SK-N-DZ (cell line): ENCODE measurements around the gene KLF5.
"Not testable (repeated sequence)": the region's sequence is repeated elsewhere in the genome, so short reads cannot be mapped to it uniquely, and the experiment has no call there.

Experiments used
- DNase-seq: peaks from one replicate; pipeline ENCODE4 v3.0.0-alpha.2; 2015; ENCODE audit warnings: low spot score

KLF5 gene

GRCh38 chr13:73082895-73083294 lies 24.1 kb downstream of the KLF5 start:
- DNase-seq = no peak

GRCh38 chr13:73088332-73088935 lies 29.6 kb downstream of the KLF5 start:
- no peak for DNase-seq

GRCh38 chr13:73089213-73089612 lies 30.4 kb downstream of the KLF5 start:
- DNase-seq = no peak

- no peak for DNase-seq
Observed at GRCh38 chr13:73090116-73090822, 31.5 kb downstream of the KLF5 start.

GRCh38 chr13:73090823-73091187 lies 32.0 kb downstream of the KLF5 start:
- DNase-seq = no peak

GRCh38 chr13:73092829-73093228 lies 34.0 kb downstream of the KLF5 start:
- DNase-seq = no peak

GRCh38 chr13:73096173-73096572 lies 37.4 kb downstream of the KLF5 start:
- DNase-seq = no peak

GRCh38 chr13:73096638-73097037 lies 37.8 kb downstream of the KLF5 start:
- DNase-seq = no peak

- DNase-seq = not testable (repeated sequence)
Observed at GRCh38 chr13:73100781-73101180, 42.0 kb downstream of the KLF5 start.

- DNase-seq = no peak
Observed at GRCh38 chr13:73101351-73102007, 42.7 kb downstream of the KLF5 start.

- no peak for DNase-seq
Observed at GRCh38 chr13:73103238-73103637, 44.4 kb downstream of the KLF5 start.

- DNase-seq = no peak
Observed at GRCh38 chr13:73106513-73107178, 47.8 kb downstream of the KLF5 start.

GRCh38 chr13:73107481-73107880 lies 48.7 kb downstream of the KLF5 start:
- no peak for DNase-seq

- no peak for DNase-seq
Observed at GRCh38 chr13:73107970-73108369, 49.2 kb downstream of the KLF5 start.

- no peak for DNase-seq
Observed at GRCh38 chr13:73109288-73109899, 50.6 kb downstream of the KLF5 start.

- no peak for DNase-seq
Observed at GRCh38 chr13:73109969-73110368, 51.2 kb downstream of the KLF5 start.

- no peak for DNase-seq
Observed at GRCh38 chr13:73110814-73111213, 52.0 kb downstream of the KLF5 start.

- no peak for DNase-seq
Observed at GRCh38 chr13:73111331-73111730, 52.5 kb downstream of the KLF5 start.

GRCh38 chr13:73119612-73120011 lies 60.8 kb downstream of the KLF5 start:
- no peak for DNase-seq
